OCI-LY1 (cell line): Measurements from ENCODE around the gene SMTNL1.
A peak's percentile ranks its signal among the peaks of the same experiment; 100 is the strongest.

ENCODE experiments used
- H2AFZ ChIP-seq: fragments of 200-600 bp; sonication (generic), shearing (Covaris generic); 2 replicates; pipeline ENCODE4 v1.6.0; 2014; ENCODE audit warnings: antibody characterized with exemption, mild to moderate bottlenecking, low read length
- H3F3A ChIP-seq: fragments of 200-600 bp; sonication (generic), shearing (Covaris generic); 2 replicates; pipeline ENCODE4 v1.6.0; 2014; ENCODE audit warnings: mild to moderate bottlenecking, antibody characterized with exemption, low read length, moderate library complexity; ENCODE audit not compliant: insufficient read depth
- H3K27ac ChIP-seq: fragments of 200-600 bp; sonication (generic); 2 replicates; pipeline ENCODE4 v1.5.1; 2014; ENCODE audit warnings: low read length, mixed run types, mild to moderate bottlenecking, low read depth; ENCODE audit not compliant: poor library complexity, severe bottlenecking
- H3K27me3 ChIP-seq: fragments of 200-600 bp; sonication (generic); 2 replicates; pipeline ENCODE4 v1.6.0; 2014; ENCODE audit warnings: antibody characterized with exemption, mild to moderate bottlenecking, low read length, moderate library complexity; ENCODE audit not compliant: insufficient read depth
- H3K36me3 ChIP-seq: fragments of 200-600 bp; sonication (generic); 2 replicates; pipeline ENCODE4 v1.6.1; 2014; ENCODE audit warnings: mild to moderate bottlenecking, antibody characterized with exemption, low read length, moderate library complexity, mixed read lengths; ENCODE audit not compliant: insufficient read depth
- H3K4me1 ChIP-seq: fragments of 200-600 bp; sonication (generic); 2 replicates; pipeline ENCODE4 v1.5.1; 2014; ENCODE audit warnings: mild to moderate bottlenecking, low read length, moderate library complexity; ENCODE audit not compliant: insufficient read depth, severe bottlenecking
- H3K4me2 ChIP-seq: fragments of 200-600 bp; sonication (generic), shearing (Covaris generic); 2 replicates; pipeline ENCODE4 v1.6.1; 2014; ENCODE audit warnings: low read length
- H3K4me3 ChIP-seq: fragments of 200-600 bp; sonication (generic); 2 replicates; pipeline ENCODE4 v1.5.1; 2014; ENCODE audit warnings: low read length, low read depth, mild to moderate bottlenecking, mixed read lengths; ENCODE audit not compliant: poor library complexity, severe bottlenecking
- H3K79me2 ChIP-seq: fragments of 200-600 bp; shearing (Covaris generic); 2 replicates; pipeline ENCODE4 v1.6.1; 2016; ENCODE audit warnings: mixed run types, low read length, mixed read lengths; ENCODE audit not compliant: insufficient read depth
- H3K9ac ChIP-seq: fragments of 200-600 bp; sonication (generic), shearing (Covaris generic); 2 replicates; pipeline ENCODE4 v1.6.1; 2014; ENCODE audit warnings: mild to moderate bottlenecking, low read length, mixed read lengths
- H3K9me2 ChIP-seq: fragments of 200-600 bp; sonication (generic), shearing (Covaris generic); 2 replicates; pipeline ENCODE4 v1.6.1; 2014; ENCODE audit warnings: low read depth, mild to moderate bottlenecking, low read length, mixed read lengths
- H3K9me3 ChIP-seq: fragments of 200-600 bp; shearing (Covaris generic); 2 replicates; pipeline ENCODE4 v1.6.1; 2014; ENCODE audit warnings: low read length, mixed read lengths
- H4K20me1 ChIP-seq: fragments of 200-600 bp; sonication (generic), shearing (Covaris generic); 2 replicates; pipeline ENCODE4 v1.6.0; 2016; ENCODE audit warnings: mild to moderate bottlenecking, low read length; ENCODE audit not compliant: insufficient read depth
- EZH2 ChIP-seq: fragments of 200-600 bp; sonication (generic), shearing (Covaris generic); IDR thresholded peaks from 2 replicates; pipeline ENCODE4 v1.8.0; 2017; ENCODE audit warnings: borderline replicate concordance, mixed run types, mild to moderate bottlenecking, antibody characterized with exemption, low read length, moderate library complexity, mixed read lengths
- TF ChIP-seq, protein P1 (sequence below): fragments of 200-600 bp; sonication (generic), shearing (Covaris generic); IDR thresholded peaks from 2 replicates; pipeline ENCODE4 v1.5.1; 2017; ENCODE audit warnings: mild to moderate bottlenecking, antibody characterized with exemption, low read length, moderate library complexity, mixed read lengths

SMTNL1 gene

GRCh38 chr11:57568330-57568766 is 31.0 kb downstream of the SMTNL1 start:
- Histone ChIP-seq H3K36me3 (no peaks in the 10 kb centered on the region), H3K9me2 (no peaks in the 10 kb centered on the region), H3K27ac (no peak overlapping the region), H4K20me1 (no peaks in the 10 kb centered on the region), H2AFZ (no peak overlapping the region), H3K9me3 (no peaks in the 10 kb centered on the region), H3K27me3 (no peaks in the 10 kb centered on the region), H3K4me2 (peak overlapping the region; percentile 96), H3K9ac (peak overlapping the region; percentile 96), H3K4me1 (peaks cover 16% of the 10 kb centered on the region), H3K79me2 (no peaks in the 10 kb centered on the region), H3F3A (no peaks in the 10 kb centered on the region), H3K4me3 (peak overlapping the region; percentile 99)
- TF ChIP-seq EZH2, result no peak
- TF ChIP-seq, protein P1, sequence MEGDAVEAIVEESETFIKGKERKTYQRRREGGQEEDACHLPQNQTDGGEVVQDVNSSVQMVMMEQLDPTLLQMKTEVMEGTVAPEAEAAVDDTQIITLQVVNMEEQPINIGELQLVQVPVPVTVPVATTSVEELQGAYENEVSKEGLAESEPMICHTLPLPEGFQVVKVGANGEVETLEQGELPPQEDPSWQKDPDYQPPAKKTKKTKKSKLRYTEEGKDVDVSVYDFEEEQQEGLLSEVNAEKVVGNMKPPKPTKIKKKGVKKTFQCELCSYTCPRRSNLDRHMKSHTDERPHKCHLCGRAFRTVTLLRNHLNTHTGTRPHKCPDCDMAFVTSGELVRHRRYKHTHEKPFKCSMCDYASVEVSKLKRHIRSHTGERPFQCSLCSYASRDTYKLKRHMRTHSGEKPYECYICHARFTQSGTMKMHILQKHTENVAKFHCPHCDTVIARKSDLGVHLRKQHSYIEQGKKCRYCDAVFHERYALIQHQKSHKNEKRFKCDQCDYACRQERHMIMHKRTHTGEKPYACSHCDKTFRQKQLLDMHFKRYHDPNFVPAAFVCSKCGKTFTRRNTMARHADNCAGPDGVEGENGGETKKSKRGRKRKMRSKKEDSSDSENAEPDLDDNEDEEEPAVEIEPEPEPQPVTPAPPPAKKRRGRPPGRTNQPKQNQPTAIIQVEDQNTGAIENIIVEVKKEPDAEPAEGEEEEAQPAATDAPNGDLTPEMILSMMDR, result peak; percentile 94; the same call in 1 of the 2 replicates

DNA sequence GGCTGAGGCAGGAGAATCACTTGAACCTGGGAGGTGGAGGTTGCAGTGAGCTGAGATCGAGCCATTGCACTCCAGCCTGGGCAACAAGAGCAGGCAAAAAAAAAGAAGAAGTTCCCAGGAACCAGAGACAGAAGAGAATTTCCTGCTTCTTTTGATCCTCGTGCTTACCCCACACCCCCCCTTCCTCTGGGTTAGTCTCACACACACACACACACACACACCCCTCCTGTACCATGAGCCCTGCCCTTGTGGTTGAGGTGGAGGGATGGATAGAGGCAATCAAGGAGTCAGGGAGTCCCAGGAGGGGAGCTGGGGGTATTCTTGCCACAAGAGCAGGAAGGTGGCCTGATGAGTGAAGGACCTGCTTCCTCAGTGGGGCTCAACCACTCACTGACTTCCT is 34.2 kb downstream of the SMTNL1 start:
- Histone ChIP-seq H3F3A (no peaks in the 10 kb centered on the region), H2AFZ (no peak overlapping the region), H3K9me2 (no peaks in the 10 kb centered on the region), H3K4me2 (no peak overlapping the region), H3K4me3 (no peak overlapping the region), H3K79me2 (no peaks in the 10 kb centered on the region), H3K27me3 (no peaks in the 10 kb centered on the region), H3K9ac (no peak overlapping the region), H3K36me3 (no peaks in the 10 kb centered on the region), H3K9me3 (no peaks in the 10 kb centered on the region), H4K20me1 (no peaks in the 10 kb centered on the region), H3K4me1 (peaks cover 6% of the 10 kb centered on the region), H3K27ac (no peak overlapping the region)
- TF ChIP-seq, protein P1, result no peak
- no peak for TF ChIP-seq EZH2

DNA sequence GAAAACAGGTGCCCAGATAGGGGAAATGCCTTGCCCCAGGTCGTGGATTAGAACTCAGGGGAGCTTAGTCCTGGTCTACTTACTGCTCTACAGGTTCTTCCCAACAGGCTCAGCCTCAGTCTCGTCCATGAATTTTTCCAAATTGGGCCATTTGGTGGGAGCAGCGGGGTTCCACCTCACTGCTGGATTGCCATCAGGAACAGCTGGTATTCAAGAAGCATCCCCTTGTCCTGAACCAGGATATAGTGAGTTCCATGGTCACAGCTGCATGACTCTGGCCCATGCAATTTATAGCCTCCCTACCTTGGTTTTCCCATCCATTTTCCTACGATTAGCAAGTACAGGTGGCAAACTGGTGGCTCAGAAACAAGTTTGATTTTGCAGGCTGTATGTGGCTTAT is 36.7 kb downstream of the SMTNL1 start:
- no peaks in the 10 kb centered on the region for H3K79me2 ChIP-seq
- H3K27me3 ChIP-seq, result no peaks in the 10 kb centered on the region
- H3K4me3 ChIP-seq, result no peak overlapping the region
- H4K20me1 ChIP-seq, result no peaks in the 10 kb centered on the region
- H3K4me1 ChIP-seq, result no peaks in the 10 kb centered on the region
- TF ChIP-seq, protein P1, result no peak
- no peak for TF ChIP-seq EZH2
- no peaks in the 10 kb centered on the region for H3K36me3 ChIP-seq
- no peak overlapping the region for H3K27ac ChIP-seq
- H3K9me3 ChIP-seq, result no peaks in the 10 kb centered on the region
- no peak overlapping the region for H3K9ac ChIP-seq
- H3K9me2 ChIP-seq, result no peaks in the 10 kb centered on the region
- no peaks in the 10 kb centered on the region for H3F3A ChIP-seq
- H3K4me2 ChIP-seq, result no peak overlapping the region
- H2AFZ ChIP-seq, result no peak overlapping the region
